NCI-H82 treated with DMSO at 0.1 percent for 48 hours (cell line): Measurements from ENCODE around the gene PFKL.

Source experiments
- DNase-seq: peaks from one replicate; lab custom pipeline; 2025; ENCODE audit not compliant: unreplicated experiment; lab: John Stamatoyannopoulos, UW

The PFKL gene

GRCh38 chr21:44326716-44327602 is 27.1 kb downstream of the PFKL start:
- no peak for DNase-seq

GRCh38 chr21:44327603-44327974 is 27.7 kb downstream of the PFKL start:
- no peak for DNase-seq

- DNase-seq = no peak
These were observed 28.5 kb downstream of the PFKL start for GRCh38 chr21:44328242-44328895.

- no peak for DNase-seq
These were observed 29.4 kb downstream of the PFKL start for GRCh38 chr21:44329086-44329889.

- DNase-seq = no peak
These were observed 30.3 kb downstream of the PFKL start for GRCh38 chr21:44329971-44330681.

- DNase-seq = no peak
These were observed 30.8 kb downstream of the PFKL start for GRCh38 chr21:44330698-44331097.

- no peak for DNase-seq
These were observed 31.4 kb downstream of the PFKL start for GRCh38 chr21:44331209-44331608.

- DNase-seq = no peak
These were observed 31.9 kb downstream of the PFKL start for GRCh38 chr21:44331650-44332307.

- DNase-seq = no peak
These were observed 32.5 kb downstream of the PFKL start for GRCh38 chr21:44332383-44332782.

- no peak for DNase-seq
These were observed 33.1 kb downstream of the PFKL start for GRCh38 chr21:44332965-44333364.

GRCh38 chr21:44333509-44334328 is 33.9 kb downstream of the PFKL start:
- no peak for DNase-seq

GRCh38 chr21:44334329-44335030 is 34.6 kb downstream of the PFKL start:
- DNase-seq = no peak

GRCh38 chr21:44335266-44336059 is 35.6 kb downstream of the PFKL start:
- DNase-seq = no peak

- DNase-seq = no peak
These were observed 37.6 kb downstream of the PFKL start for GRCh38 chr21:44337449-44337848.

GRCh38 chr21:44337941-44338895 is 38.4 kb downstream of the PFKL start:
- DNase-seq = peak; percentile 20

GRCh38 chr21:44338971-44339910 is 39.4 kb downstream of the PFKL start, which contains the start of gene CFAP410:
CFAP410 (minus strand) TSS chr21:44339390; CDS start chr21:44339194, 196 bp downstream.
- peak; percentile 71 for DNase-seq
